ENCODE results near the gene TTLL5.

The TTLL5 gene

GRCh38 chr14:75865531-75865930 is 204.5 kb downstream of the TTLL5 start:
- H3K27me3 ChIP-seq (ENCODE audit: control insufficient read depth, low read length) = no peaks in the 10 kb centered on the region
- H3K36me3 ChIP-seq (ENCODE audit: control insufficient read depth, low read length) = peaks cover 2% of the 10 kb centered on the region; the same call in 1 of the 2 replicates
- H3K9me3 ChIP-seq (ENCODE audit: control insufficient read depth, insufficient read depth, low read length) = no peaks in the 10 kb centered on the region
- H3K27ac ChIP-seq (ENCODE audit: low read depth, low read length) = no peak overlapping the region
- no peaks in the 10 kb centered on the region for H3K79me2 ChIP-seq (ENCODE audit: control insufficient read depth, low read length)
- H3K9me2 ChIP-seq (replicated peaks; ENCODE audit: control insufficient read depth, low read length) = no peaks in the 10 kb centered on the region
- H3K4me1 ChIP-seq (ENCODE audit: control insufficient read depth, low read length) = no peaks in the 10 kb centered on the region
- no peak for TF ChIP-seq EZH2phosphoT487 (IDR thresholded peaks at IDR 0.05; ENCODE audit: borderline replicate concordance, low read length)
- TF ChIP-seq, protein P1, sequence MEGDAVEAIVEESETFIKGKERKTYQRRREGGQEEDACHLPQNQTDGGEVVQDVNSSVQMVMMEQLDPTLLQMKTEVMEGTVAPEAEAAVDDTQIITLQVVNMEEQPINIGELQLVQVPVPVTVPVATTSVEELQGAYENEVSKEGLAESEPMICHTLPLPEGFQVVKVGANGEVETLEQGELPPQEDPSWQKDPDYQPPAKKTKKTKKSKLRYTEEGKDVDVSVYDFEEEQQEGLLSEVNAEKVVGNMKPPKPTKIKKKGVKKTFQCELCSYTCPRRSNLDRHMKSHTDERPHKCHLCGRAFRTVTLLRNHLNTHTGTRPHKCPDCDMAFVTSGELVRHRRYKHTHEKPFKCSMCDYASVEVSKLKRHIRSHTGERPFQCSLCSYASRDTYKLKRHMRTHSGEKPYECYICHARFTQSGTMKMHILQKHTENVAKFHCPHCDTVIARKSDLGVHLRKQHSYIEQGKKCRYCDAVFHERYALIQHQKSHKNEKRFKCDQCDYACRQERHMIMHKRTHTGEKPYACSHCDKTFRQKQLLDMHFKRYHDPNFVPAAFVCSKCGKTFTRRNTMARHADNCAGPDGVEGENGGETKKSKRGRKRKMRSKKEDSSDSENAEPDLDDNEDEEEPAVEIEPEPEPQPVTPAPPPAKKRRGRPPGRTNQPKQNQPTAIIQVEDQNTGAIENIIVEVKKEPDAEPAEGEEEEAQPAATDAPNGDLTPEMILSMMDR (IDR thresholded peaks at IDR 0.05; ENCODE audit: low read depth, low read length, poor library complexity, severe bottlenecking) = no peak
- H4K20me1 ChIP-seq (ENCODE audit: control insufficient read depth, insufficient read depth, low read depth, low read length) = no peaks in the 10 kb centered on the region
- H3K4me3 ChIP-seq (ENCODE audit: low read length) = no peak overlapping the region
- no peaks in the 10 kb centered on the region for H3F3A ChIP-seq (ENCODE audit: control insufficient read depth, insufficient read depth)
- no peak overlapping the region for H3K4me2 ChIP-seq (ENCODE audit: low read length)

DNA sequence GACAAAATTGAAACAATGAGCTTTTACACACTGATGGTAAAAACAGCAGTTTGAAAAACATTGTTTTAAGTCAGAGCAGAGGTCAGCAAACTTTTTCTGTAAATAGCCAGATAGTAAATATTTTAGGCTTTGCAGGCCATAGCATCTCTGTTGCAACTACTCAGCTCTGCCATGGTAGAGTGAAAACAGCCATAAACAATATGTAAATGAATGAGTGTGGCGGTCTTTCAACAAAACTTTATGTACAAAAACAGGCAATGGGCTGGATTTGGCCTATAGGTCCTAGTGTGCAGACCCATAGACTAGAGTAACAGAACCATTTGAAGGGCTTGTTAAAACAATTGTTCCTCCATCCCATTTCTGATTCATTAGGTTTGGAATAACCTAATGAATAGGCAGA is 205.9 kb downstream of the TTLL5 start:
- Histone ChIP-seq H3K4me1 (ENCODE audit: control insufficient read depth, low read length) (no peaks in the 10 kb centered on the region), H4K20me1 (ENCODE audit: control insufficient read depth, insufficient read depth, low read depth, low read length) (no peaks in the 10 kb centered on the region), H3K9me2 (replicated peaks; ENCODE audit: control insufficient read depth, low read length) (no peaks in the 10 kb centered on the region), H3K4me2 (ENCODE audit: low read length) (no peak overlapping the region), H3K36me3 (ENCODE audit: control insufficient read depth, low read length) (peaks cover 2% of the 10 kb centered on the region; the same call in 1 of the 2 replicates), H3F3A (ENCODE audit: control insufficient read depth, insufficient read depth) (no peaks in the 10 kb centered on the region), H3K27ac (ENCODE audit: low read depth, low read length) (no peak overlapping the region), H3K9me3 (ENCODE audit: control insufficient read depth, insufficient read depth, low read length) (no peaks in the 10 kb centered on the region), H3K4me3 (ENCODE audit: low read length) (no peak overlapping the region), H3K27me3 (ENCODE audit: control insufficient read depth, low read length) (no peaks in the 10 kb centered on the region), H3K79me2 (ENCODE audit: control insufficient read depth, low read length) (no peaks in the 10 kb centered on the region)
- TF ChIP-seq, protein P1 (IDR thresholded peaks at IDR 0.05; ENCODE audit: low read depth, low read length, poor library complexity, severe bottlenecking) = no peak
- TF ChIP-seq EZH2phosphoT487 (IDR thresholded peaks at IDR 0.05; ENCODE audit: borderline replicate concordance, low read length) = no peak

DNA sequence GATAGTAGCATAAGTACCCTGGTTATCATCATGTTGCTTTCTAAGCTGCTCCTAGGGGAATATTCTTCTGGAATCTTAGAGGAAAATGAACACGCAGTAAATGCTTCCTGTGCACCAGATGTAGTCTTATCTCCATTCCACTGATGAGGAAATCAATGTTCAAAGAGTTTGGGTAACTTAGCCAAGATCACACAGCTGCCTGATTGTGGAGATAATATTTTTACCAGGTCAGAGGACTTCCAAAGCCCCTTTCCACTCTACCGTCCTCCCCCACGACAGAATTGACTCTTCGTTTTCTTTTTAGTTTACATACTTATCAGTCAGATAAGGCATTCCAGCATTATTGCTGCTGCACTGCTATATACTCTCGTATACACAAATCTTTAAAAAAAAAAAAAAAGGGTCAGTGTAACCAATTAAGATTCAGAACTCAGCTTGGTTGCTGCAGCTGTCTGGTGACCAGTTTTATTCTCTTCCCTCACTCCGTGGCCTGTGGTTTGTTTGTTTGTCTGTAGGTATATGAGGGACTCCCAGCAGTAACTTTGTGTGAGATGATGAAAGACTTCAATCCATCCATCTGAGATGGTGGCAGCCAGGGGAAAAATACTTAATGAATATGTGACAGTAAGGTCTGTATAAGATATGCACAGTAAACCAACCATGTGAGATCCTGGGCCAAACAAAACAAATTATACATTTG is 210.3 kb downstream of the TTLL5 start:
- H3K79me2 ChIP-seq (ENCODE audit: control insufficient read depth, low read length) = no peaks in the 10 kb centered on the region
- TF ChIP-seq, protein P1 (IDR thresholded peaks at IDR 0.05; ENCODE audit: low read depth, low read length, poor library complexity, severe bottlenecking) = no peak
- TF ChIP-seq EZH2phosphoT487 (IDR thresholded peaks at IDR 0.05; ENCODE audit: borderline replicate concordance, low read length) = no peak
- no peaks in the 10 kb centered on the region for H4K20me1 ChIP-seq (ENCODE audit: control insufficient read depth, insufficient read depth, low read depth, low read length)
- no peaks in the 10 kb centered on the region for H3F3A ChIP-seq (ENCODE audit: control insufficient read depth, insufficient read depth)
- H3K9me2 ChIP-seq (replicated peaks; ENCODE audit: control insufficient read depth, low read length) = no peaks in the 10 kb centered on the region
- no peak overlapping the region for H3K4me2 ChIP-seq (ENCODE audit: low read length)
- H3K36me3 ChIP-seq (ENCODE audit: control insufficient read depth, low read length) = no peaks in the 10 kb centered on the region
- H3K9me3 ChIP-seq (ENCODE audit: control insufficient read depth, insufficient read depth, low read length) = no peaks in the 10 kb centered on the region
- no peaks in the 10 kb centered on the region for H3K4me1 ChIP-seq (ENCODE audit: control insufficient read depth, low read length)
- H3K4me3 ChIP-seq (ENCODE audit: low read length) = no peak overlapping the region
- H3K27me3 ChIP-seq (ENCODE audit: control insufficient read depth, low read length) = no peaks in the 10 kb centered on the region
- no peak overlapping the region for H3K27ac ChIP-seq (ENCODE audit: low read depth, low read length)

All from DOHH2 (cell line).